Kidney (tissue), 2 donors: ENCODE data around the gene CPS1. TPM values are rescaled to one million over a fixed set of nuclear protein-coding genes. Genes with fewer than 3 reads are reported as not detected.

Experiments
- polyA plus RNA-seq: library from polyadenylated mRNA; stranded (reverse); fragments of 350-450 nt; fragmentation: Illumina TruSeq; extraction: RNeasy Lipid Tissue Mini Kit (QIAGEN cat#74804); gene quantifications from one replicate; pipeline ENCODE4 v1.2.3, GENCODE V29; 2014; ENCODE audit warnings: low read depth, low replicate concordance; ENCODE audit not compliant: insufficient read depth
- total RNA-seq: library from RNA; stranded (reverse); fragmentation: NEBNext Ultra II Directional; extraction: Animal tissue kit (Norgen Biotek cat#: 25700); gene quantifications from one replicate; pipeline ENCODE4 v1.2.1, GENCODE V29; 2021
- donor health status: DM: yes; HTN: yes; CAD: no.

CPS1 gene
- total and polyA plus RNA-seq, 2 donors from 2014 or later: 6.7 TPM

Other genes with a start within 250 kb of the CPS1 start
- gene MYL1, start 241.4 kb upstream of the CPS1 start, total RNA-seq: not detected
- not detected for gene MYL1, start 241.4 kb upstream of the CPS1 start, polyA plus RNA-seq
- 47.4 TPM for gene LANCL1, start 79.8 kb upstream of the CPS1 start, total RNA-seq
- gene LANCL1, start 79.8 kb upstream of the CPS1 start, polyA plus RNA-seq: 28.0 TPM